Neural progenitor cell (in vitro differentiated cells): ENCODE data around the gene NUDT21.

Source experiments
- CTCF ChIP-seq: fragments of 200-600 bp; sonication (generic); IDR thresholded peaks from 2 replicates; pipeline ENCODE4 v1.5.1; 2017; ENCODE audit warnings: antibody characterized with exemption, mild to moderate bottlenecking
- EZH2phosphoT487 ChIP-seq: fragments of 200-600 bp; sonication (generic); IDR thresholded peaks from 2 replicates; pipeline ENCODE4 v1.6.1; 2017; ENCODE audit warnings: antibody characterized with exemption

- TF ChIP-seq CTCF (no peak), EZH2phosphoT487 (no peak)
These were observed 26.2 kb downstream of the NUDT21 start for GRCh38 chr16:56424791-56425438.
